CD4-positive, alpha-beta T cell (primary cell): Measurements from ENCODE around the gene TSSC4. TPM values are rescaled to one million over a fixed set of nuclear protein-coding genes. Genes with fewer than 3 reads are reported as not detected.

Source experiments
- ATAC-seq: fragments of 200-7000 bp; cut with Tn5 transposase; one replicate; pipeline ENCODE4 v1.10.0; 2022; ENCODE audit warnings: mild to moderate bottlenecking; ENCODE audit not compliant: poor library complexity
- CTCF ChIA-PET: fragments of 350-600 bp; sonication (Branson Sonifier 250); formaldehyde crosslinking; loops from one replicate; lab custom pipeline; 2021; ENCODE audit warnings: antibody characterized with exemption, inconsistent platforms; lab: Charles Lee
- POLR2A ChIA-PET: fragments of 350-600 bp; sonication (Branson Sonifier 250); formaldehyde crosslinking; loops from one replicate; lab custom pipeline; 2021; ENCODE audit warnings: antibody characterized with exemption, inconsistent platforms; lab: Charles Lee
- DNase-seq, 14 experiments: peaks; one replicate each; pipeline ENCODE4 v3.0.0-alpha.2; 2013 to 2020; ENCODE audit warnings: mixed read lengths in 2 of 14
- H3K27ac ChIP-seq, 2 donors: one replicate each; pipeline versions ENCODE4 v1.5.1 to v1.7.0; 2013; ENCODE audit warnings: low read length in 2 of 2, low read depth in 1 of 2, mild to moderate bottlenecking in 1 of 2
- H3K27me3 ChIP-seq, 2 experiments: 1 replicate in 1 of 2; 2 replicates in 1 of 2; pipeline versions ENCODE4 v1.6.1 to v1.7.0; 2013; ENCODE audit warnings: low read length in 2 of 2, control low read depth in 1 of 2, mild to moderate bottlenecking in 1 of 2, moderate library complexity in 1 of 2; ENCODE audit not compliant: insufficient read depth in 2 of 2, control insufficient read depth in 1 of 2
- H3K36me3 ChIP-seq: one replicate; pipeline ENCODE4 v1.6.1; 2013; ENCODE audit warnings: low read length, control low read depth; ENCODE audit not compliant: insufficient read depth
- H3K4me1 ChIP-seq: one replicate; pipeline ENCODE4 v1.6.1; 2013; ENCODE audit warnings: low read length, control low read depth; ENCODE audit not compliant: insufficient read depth
- H3K4me3 ChIP-seq: one replicate; pipeline ENCODE4 v1.5.1; 2013; ENCODE audit warnings: mild to moderate bottlenecking, low read length, moderate library complexity
- H3K9me3 ChIP-seq, 2 experiments: 1 replicate in 1 of 2; 2 replicates in 1 of 2; pipeline versions ENCODE4 v1.6.1 to v1.7.0; 2013; ENCODE audit warnings: low read length in 2 of 2, mild to moderate bottlenecking in 2 of 2, control low read depth in 1 of 2, moderate library complexity in 1 of 2; ENCODE audit not compliant: control insufficient read depth in 1 of 2, insufficient read depth in 1 of 2
- H3K27ac Mint-ChIP-seq: one replicate; pipeline ENCODE4 v1.8.0; 2020; ENCODE audit warnings: mixed read lengths
- H3K27me3 Mint-ChIP-seq: one replicate; pipeline ENCODE4 v1.8.0; 2021; ENCODE audit warnings: mixed read lengths
- H3K36me3 Mint-ChIP-seq: one replicate; pipeline ENCODE4 v1.8.0; 2021; ENCODE audit warnings: low read depth, mixed read lengths
- H3K4me1 Mint-ChIP-seq: one replicate; pipeline ENCODE4 v1.8.0; 2021; ENCODE audit warnings: low read depth, mixed read lengths
- H3K4me3 Mint-ChIP-seq: one replicate; pipeline ENCODE4 v1.8.0; 2020; ENCODE audit warnings: mild to moderate bottlenecking, mixed read lengths
- H3K9me3 Mint-ChIP-seq: one replicate; pipeline ENCODE4 v1.8.0; 2020; ENCODE audit warnings: mixed read lengths
- intact Hi-C, 2 experiments: fragments of 100-400 bp; cut with DNase I in 1 of 2; cut with micrococcal nuclease in 1 of 2; formaldehyde crosslinking; loops; one replicate each; pipeline versions ENCODE4 v1.15.1 to v1.9.0; 2023 to 2025; cut with DNase I, micrococcal nuclease
- total RNA-seq, 174 experiments: library from RNA in 2 of 174; stranded (reverse) in 2 of 174; gene quantifications; one replicate each; pipeline ENCODE4 v1.2.3 and lab custom pipeline; 2021 to 2026
- TF ChIP-seq, protein P1 (sequence below): fragments of 200-600 bp; IDR thresholded peaks from one replicate; pipeline ENCODE4 v1.8.0; 2022; ENCODE audit warnings: antibody characterized with exemption, mild to moderate bottlenecking

Gene TSSC4
- total RNA-seq, 2 experiments from 2014 or later = 47.5 to 50.0 TPM

DNA sequence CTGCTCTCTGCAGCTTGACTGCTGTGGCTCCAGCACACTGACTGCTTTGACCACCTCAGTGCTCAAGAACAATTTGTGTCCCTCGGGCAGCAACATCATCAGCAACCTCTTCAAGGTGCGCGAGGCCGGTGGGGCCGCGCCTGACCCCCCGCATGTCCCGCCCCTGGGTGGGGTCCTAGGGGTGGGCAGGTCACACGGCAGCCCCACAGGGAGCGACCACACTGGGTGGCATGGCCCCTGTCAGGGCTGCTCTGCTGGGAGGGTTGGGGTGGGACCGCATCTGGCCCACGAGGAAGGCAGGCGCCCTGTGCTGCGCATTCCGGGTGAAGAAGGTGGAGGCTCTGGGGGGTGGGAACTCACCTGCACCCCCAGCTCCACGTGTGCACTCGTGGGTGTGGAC lies 4.7 kb upstream of the TSSC4 start:
- intact Hi-C loops = loop anchor here in 1 of 2 experiments (10.0 kb wide), 1 partner anchor 541 kb away; the partner anchor contains the start of gene LSP1

DNA sequence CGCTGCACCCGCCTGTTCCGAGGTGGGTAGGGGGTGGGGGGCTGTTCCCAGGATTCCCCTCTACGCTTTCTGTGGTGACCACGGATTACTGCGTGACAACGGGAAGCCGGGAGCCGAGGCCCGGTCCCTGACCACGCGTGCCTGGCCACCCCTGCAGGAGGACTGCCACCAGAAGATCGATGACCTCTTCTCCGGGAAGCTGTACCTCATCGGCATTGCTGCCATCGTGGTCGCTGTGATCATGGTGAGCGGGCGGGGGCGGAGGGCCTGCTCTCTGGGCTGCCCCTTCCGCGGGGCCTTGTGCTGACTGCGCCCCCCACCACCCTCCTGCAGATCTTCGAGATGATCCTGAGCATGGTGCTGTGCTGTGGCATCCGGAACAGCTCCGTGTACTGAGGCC lies 4.1 kb upstream of the TSSC4 start:
- no peaks in the 10 kb centered on the region for H3K27me3 Mint-ChIP-seq
- no peaks in the 10 kb centered on the region for H3K27me3 ChIP-seq
- no peaks in the 10 kb centered on the region for H3K9me3 Mint-ChIP-seq
- no peak overlapping the region for H3K4me3 ChIP-seq
- ChIA-PET CTCF (no interaction called here), POLR2A (no interaction called here)
- peaks cover 46% of the 10 kb centered on the region for H3K36me3 ChIP-seq
- H3K27ac ChIP-seq = no peak overlapping the region
- intact Hi-C loops = loop anchor here in 1 of 2 experiments (10.0 kb wide), 1 partner anchor 542 kb away; the partner anchor contains the start of gene LSP1
- H3K4me1 Mint-ChIP-seq = peaks cover 16% of the 10 kb centered on the region
- H3K36me3 Mint-ChIP-seq = peaks cover 16% of the 10 kb centered on the region
- peaks cover 28% of the 10 kb centered on the region for H3K4me1 ChIP-seq
- no peak overlapping the region for H3K27ac Mint-ChIP-seq
- H3K9me3 ChIP-seq = no peaks in the 10 kb centered on the region
- H3K4me3 Mint-ChIP-seq = no peak overlapping the region
- no peak for DNase-seq
- TF ChIP-seq, protein P1, sequence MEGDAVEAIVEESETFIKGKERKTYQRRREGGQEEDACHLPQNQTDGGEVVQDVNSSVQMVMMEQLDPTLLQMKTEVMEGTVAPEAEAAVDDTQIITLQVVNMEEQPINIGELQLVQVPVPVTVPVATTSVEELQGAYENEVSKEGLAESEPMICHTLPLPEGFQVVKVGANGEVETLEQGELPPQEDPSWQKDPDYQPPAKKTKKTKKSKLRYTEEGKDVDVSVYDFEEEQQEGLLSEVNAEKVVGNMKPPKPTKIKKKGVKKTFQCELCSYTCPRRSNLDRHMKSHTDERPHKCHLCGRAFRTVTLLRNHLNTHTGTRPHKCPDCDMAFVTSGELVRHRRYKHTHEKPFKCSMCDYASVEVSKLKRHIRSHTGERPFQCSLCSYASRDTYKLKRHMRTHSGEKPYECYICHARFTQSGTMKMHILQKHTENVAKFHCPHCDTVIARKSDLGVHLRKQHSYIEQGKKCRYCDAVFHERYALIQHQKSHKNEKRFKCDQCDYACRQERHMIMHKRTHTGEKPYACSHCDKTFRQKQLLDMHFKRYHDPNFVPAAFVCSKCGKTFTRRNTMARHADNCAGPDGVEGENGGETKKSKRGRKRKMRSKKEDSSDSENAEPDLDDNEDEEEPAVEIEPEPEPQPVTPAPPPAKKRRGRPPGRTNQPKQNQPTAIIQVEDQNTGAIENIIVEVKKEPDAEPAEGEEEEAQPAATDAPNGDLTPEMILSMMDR = no peak
- no peak for ATAC-seq

More for the DNA sequence above, 4.7 kb upstream of the TSSC4 start:
- ATAC-seq (no peak), DNase-seq (no peak)
- Histone ChIP-seq H3K27ac (no peak overlapping the region), H3K36me3 (peaks cover 51% of the 10 kb centered on the region), H3K4me3 (no peak overlapping the region), H3K9me3 (no peaks in the 10 kb centered on the region), H3K4me1 (peaks cover 28% of the 10 kb centered on the region), H3K27me3 (no peaks in the 10 kb centered on the region)
- Mint-ChIP-seq H3K36me3 (peaks cover 13% of the 10 kb centered on the region), H3K4me3 (no peak overlapping the region), H3K27me3 (no peaks in the 10 kb centered on the region), H3K4me1 (peaks cover 13% of the 10 kb centered on the region), H3K27ac (no peak overlapping the region), H3K9me3 (no peaks in the 10 kb centered on the region)
- ChIA-PET POLR2A (no interaction called here), CTCF (no interaction called here)
- TF ChIP-seq, protein P1 = no peak

DNA sequence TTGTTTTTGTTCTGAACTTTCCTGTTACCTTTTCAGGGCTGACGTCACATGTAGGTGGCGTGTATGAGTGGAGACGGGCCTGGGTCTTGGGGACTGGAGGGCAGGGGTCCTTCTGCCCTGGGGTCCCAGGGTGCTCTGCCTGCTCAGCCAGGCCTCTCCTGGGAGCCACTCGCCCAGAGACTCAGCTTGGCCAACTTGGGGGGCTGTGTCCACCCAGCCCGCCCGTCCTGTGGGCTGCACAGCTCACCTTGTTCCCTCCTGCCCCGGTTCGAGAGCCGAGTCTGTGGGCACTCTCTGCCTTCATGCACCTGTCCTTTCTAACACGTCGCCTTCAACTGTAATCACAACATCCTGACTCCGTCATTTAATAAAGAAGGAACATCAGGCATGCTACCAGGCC lies 3.5 kb upstream of the TSSC4 start:
- peaks cover 30% of the 10 kb centered on the region for H3K4me1 ChIP-seq
- intact Hi-C loops = loop anchor here in 1 of 2 experiments (10.0 kb wide), 1 partner anchor 542 kb away; the partner anchor contains the start of gene LSP1
- Mint-ChIP-seq H3K9me3 (no peaks in the 10 kb centered on the region), H3K27me3 (no peaks in the 10 kb centered on the region), H3K36me3 (peaks cover 19% of the 10 kb centered on the region), H3K27ac (peak overlapping the region; percentile 74), H3K4me3 (peak overlapping the region; percentile 31), H3K4me1 (peaks cover 17% of the 10 kb centered on the region)
- POLR2A ChIA-PET = no interaction called here
- no peak overlapping the region for H3K4me3 ChIP-seq
- CTCF ChIA-PET = no interaction called here
- H3K27ac ChIP-seq = no peak overlapping the region
- no peak for DNase-seq
- H3K27me3 ChIP-seq = no peaks in the 10 kb centered on the region
- peaks cover 41% of the 10 kb centered on the region for H3K36me3 ChIP-seq
- no peak for ATAC-seq
- H3K9me3 ChIP-seq = no peaks in the 10 kb centered on the region
- TF ChIP-seq, protein P1 = no peak
